GM19328 (cell line): ENCODE results near the gene CHD5.
"Not testable (repeated sequence)": the region's sequence is repeated elsewhere in the genome, so short reads cannot be mapped to it uniquely, and the experiment has no call there.

Experiments used
- ATAC-seq: cut with Tn5 transposase; IDR thresholded peaks from one replicate; pipeline ENCODE4 v1.9.1; 2021; ENCODE audit warnings: mild to moderate bottlenecking, moderate library complexity; ENCODE audit not compliant: unreplicated experiment

The CHD5 gene

GRCh38 chr1:6088956-6089355 lies 91.2 kb downstream of the CHD5 start:
- ATAC-seq: no peak

DNA sequence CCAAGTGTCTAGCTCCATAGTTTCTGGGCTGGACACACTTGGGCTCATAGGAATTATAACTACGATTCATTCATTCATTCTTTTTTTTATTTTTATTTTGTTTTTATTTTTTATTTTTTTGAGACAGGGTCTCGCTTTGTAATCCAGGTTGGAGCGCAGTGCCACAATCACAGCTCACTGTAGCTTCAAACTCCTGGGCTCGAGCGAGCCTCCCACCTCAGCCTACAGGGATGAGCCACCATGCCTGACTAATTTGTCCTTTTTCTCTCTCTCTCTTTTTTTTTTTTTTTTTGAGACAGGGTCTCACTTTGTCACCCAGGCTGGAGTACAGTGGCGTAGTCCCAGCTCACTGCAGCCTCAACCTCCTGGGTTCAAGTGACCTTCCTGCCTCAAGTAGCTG lies 92.2 kb downstream of the CHD5 start:
- no peak for ATAC-seq

- ATAC-seq: no peak
Measured at GRCh38 chr1:6087377-6087772, 92.7 kb downstream of the CHD5 start.

DNA sequence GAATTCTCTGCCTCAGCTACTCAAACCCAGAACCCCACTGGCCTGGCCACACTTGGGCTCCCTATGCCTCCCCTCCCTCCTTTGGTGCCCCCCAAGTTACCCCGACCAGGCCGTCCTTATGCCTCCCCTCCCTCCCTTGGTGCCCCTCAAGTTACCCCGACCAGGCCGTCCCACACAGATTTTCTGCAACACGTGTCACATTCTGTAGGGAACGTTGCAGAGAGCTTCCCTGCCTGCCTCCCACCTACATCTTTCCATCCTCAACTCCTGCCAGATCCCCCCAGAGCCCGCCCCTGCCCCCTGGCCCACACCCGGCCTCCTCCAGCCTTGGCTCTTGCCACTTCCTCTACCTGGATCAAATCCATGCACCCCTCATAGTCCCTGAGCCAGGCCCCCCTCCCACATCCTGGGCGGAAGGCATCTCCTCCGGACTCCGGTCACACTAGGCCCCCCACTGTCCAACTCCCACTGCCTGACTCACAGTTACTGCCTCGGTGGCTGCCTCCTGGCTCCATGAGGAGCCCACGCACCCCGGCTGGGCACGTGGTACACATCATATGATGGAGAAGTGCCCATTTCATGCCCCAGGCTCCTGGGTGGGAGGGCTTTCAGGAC lies 93.3 kb downstream of the CHD5 start:
- ATAC-seq: no peak

DNA sequence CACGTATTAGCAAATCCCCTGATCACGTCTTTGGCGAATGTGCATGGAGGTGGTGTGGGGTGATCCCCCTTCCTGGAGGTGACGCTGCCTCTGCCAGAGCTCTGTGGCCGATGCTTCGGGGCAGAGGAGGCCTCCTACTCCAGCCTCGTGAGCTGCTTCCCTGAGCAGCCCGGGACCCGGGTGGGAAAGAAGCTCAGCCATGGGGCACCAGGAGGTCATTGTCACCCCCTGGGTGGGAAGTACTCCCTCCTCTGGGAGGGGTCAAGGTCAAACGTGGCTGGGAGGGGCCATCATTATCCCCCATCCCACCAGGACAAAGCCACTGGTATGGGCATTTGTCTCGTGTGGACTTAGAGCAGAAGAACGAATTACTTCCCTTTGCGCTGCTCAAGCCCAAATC lies 93.8 kb downstream of the CHD5 start:
- no peak for ATAC-seq

DNA sequence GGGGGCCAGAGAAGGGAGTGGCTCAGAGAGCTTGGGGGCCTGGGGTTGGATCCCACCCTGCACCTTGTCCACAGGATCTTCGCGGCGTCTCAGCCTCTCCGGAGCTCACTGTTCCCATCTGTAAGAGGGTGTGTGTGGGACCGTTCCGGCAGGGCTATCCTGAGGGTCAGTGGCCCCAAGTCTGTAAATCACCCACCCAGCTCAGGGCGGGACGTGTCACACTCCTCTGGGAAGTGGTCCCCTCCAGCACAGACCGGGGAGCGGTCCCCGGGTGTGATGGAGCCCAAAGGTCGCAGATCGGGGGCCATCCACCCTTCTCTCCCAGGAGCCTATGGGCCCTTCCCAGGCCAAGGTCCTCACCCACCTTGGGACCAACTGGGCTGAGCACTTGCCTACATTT lies 94.5 kb downstream of the CHD5 start:
- no peak for ATAC-seq

DNA sequence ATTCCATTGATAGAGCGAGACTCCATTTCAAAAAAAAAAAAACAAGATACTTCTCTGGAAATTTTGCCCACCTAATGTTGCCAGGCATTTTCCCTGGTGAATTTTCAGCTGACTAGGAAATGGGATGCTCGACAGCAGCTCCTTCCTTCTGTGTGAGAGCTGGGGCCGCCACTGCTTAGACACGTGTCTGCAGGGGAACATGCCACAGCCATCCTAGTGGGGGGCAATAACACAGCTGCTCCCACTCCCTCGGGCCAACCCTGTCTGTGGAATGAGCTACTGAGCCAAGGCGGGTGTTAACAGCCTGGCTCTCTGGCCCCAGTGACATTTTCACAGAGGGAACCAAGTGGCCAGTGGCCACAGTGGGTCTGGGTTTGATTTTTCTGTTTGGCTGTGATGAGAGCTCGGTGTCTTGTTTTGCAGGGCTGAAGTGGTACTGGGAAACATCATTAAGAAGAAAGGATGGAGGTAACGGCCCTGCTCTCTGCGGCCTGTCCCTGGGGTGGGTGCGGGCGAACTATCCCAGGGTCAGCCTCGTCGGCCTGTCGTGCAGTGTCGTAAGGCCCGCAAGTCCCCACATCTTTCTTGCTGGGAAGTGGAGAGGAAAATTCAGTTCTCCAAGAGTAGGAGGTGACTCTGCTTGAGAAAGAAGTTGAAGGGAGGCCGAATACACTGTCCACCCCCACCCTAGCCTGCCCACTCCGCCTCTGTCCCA lies 95.2 kb downstream of the CHD5 start:
- ATAC-seq: no peak

DNA sequence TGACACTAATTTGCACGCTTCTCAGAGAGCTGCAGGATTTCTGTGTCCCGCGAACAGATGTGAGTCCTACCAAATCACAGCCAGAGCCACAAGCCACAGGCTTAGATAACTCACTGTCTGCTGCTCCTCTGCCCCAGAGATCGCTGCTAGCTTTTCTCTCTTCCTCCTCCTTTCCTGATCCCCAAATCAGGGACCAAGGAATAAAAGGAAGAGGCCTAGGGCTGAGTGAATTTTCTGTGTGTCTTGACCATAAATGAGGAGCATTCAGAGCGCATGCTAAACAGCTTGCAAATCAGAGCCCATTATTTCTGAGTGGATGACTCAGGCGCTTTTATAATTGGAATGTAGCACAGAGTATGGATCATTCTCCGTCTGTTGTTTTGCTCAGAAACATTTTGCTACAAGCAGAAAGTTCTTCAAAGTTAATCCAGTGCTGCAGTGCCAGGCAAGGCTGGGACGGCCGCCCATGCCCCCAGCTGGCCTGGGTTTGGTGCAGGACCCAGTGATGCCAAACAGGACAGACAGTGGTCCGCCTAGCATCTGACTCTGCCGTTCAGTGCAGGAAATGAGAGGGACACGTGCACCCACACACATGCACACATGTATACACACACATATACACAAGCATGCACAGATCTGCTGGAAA lies 96.2 kb downstream of the CHD5 start:
- no peak for ATAC-seq

DNA sequence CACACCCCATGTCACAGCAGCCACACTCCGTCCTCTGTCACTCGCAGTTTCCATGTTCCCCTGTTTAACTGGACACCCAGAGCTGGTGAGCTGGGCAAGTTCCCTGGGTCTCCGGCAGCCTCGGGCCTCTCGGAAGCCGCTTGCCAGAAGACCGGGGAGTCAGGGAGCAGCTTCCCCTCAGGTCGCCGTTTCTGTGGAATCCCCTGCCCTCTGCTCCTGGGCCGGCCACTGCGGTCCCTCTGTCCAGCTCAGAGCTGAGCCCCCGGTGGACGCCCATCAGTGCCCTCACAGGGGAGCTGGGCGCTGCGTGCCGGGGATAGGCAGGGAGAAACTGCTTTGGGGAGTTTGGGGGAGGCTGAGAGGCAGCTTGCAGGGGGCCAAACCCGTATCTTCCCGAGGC lies 96.7 kb downstream of the CHD5 start:
- no peak for ATAC-seq

GRCh38 chr1:6082430-6082971 lies 97.6 kb downstream of the CHD5 start:
- ATAC-seq: no peak

- ATAC-seq: no peak
Measured at GRCh38 chr1:6081901-6082300, 98.2 kb downstream of the CHD5 start.

GRCh38 chr1:6080469-6080868 lies 99.7 kb downstream of the CHD5 start:
- no peak for ATAC-seq

GRCh38 chr1:6077919-6078318 lies 102.2 kb downstream of the CHD5 start:
- no peak for ATAC-seq

DNA sequence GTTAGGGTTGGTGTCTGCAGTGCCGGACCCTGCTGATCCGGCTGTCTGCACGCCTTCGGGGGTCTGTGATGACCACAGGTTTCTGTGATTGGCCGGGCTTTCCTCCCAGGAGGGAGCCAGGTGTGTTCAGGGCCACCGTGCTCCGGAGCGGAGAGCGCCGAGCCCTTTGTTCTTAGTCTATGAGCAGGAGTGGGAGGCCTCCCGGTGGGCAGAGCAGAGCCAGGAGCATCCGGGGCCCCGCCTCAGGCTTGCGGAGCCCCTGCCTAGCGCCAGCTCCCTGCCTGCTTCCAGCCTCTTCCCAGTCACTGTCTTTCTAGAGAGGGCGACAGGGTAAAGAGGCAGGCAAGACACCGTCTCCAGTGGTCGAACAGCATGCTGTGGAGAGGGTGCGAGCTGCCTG lies 102.6 kb downstream of the CHD5 start:
- ATAC-seq: no peak

DNA sequence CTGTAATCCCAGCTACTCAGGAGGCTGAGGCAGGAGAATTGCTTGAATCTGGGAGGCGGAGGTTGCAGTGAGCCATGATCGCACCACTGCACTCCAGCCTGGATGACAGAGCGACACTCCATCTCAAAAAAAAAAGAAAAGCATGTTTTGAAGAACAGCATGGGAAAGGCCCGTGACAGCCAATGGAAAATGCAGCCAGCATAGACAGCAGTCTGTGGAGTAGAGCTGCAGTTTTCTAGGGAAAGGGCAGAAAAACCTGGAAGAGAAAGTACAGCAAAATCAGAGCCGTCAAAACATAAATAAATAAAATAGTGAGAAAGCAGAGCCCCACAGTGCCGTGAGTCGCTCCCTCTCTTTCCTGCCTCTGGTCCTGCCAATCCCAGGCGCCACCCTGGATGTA lies 103.1 kb downstream of the CHD5 start:
- ATAC-seq: not testable (repeated sequence)

DNA sequence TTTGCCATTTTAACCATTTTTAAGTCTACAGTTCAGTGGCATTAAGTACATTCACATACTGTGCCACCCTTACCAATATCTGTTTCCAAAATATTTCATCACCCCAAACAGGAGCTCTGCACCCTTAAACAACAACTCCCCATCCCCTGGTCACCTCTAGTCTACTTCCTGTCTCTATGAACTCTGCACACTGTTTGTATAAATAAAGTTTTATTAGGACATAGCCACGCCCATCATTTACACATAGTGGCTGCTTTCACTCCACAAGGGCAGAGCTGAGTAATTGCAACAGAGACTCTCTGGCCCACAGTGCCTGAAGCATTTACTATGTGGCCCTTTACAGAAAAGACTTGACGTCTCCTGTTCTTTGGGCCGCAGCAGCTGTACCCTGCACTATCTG lies 104.4 kb downstream of the CHD5 start:
- no peak for ATAC-seq

GRCh38 chr1:6074192-6074901 lies 105.8 kb downstream of the CHD5 start:
- ATAC-seq: no peak

- no peak for ATAC-seq
Measured at GRCh38 chr1:6073480-6074053, 106.6 kb downstream of the CHD5 start.

- ATAC-seq: no peak
Measured at GRCh38 chr1:6072774-6073479, 107.2 kb downstream of the CHD5 start.

- ATAC-seq: no peak
Measured at GRCh38 chr1:6071219-6071618, 108.9 kb downstream of the CHD5 start.
